Stimulated activated naive CD8-positive, alpha-beta T cell treated with anti-CD3 and anti-CD28 coated beads, Interleukin-15, Interleukin-2, amounts not matched to agents 100 U/mL and 50 U/mL, for 24 hours (primary cell): ENCODE data around the gene REM2.
"Not testable (repeated sequence)": the region's sequence is repeated elsewhere in the genome, so short reads cannot be mapped to it uniquely, and the experiment has no call there.

Source experiments
- ATAC-seq: fragments of 150-1000 bp; cut with Tn5 transposase; one replicate; pipeline ENCODE4 v1.10.0; 2021
- DNase-seq: peaks from one replicate; pipeline ENCODE4 v3.0.0; 2021

REM2 gene

DNA sequence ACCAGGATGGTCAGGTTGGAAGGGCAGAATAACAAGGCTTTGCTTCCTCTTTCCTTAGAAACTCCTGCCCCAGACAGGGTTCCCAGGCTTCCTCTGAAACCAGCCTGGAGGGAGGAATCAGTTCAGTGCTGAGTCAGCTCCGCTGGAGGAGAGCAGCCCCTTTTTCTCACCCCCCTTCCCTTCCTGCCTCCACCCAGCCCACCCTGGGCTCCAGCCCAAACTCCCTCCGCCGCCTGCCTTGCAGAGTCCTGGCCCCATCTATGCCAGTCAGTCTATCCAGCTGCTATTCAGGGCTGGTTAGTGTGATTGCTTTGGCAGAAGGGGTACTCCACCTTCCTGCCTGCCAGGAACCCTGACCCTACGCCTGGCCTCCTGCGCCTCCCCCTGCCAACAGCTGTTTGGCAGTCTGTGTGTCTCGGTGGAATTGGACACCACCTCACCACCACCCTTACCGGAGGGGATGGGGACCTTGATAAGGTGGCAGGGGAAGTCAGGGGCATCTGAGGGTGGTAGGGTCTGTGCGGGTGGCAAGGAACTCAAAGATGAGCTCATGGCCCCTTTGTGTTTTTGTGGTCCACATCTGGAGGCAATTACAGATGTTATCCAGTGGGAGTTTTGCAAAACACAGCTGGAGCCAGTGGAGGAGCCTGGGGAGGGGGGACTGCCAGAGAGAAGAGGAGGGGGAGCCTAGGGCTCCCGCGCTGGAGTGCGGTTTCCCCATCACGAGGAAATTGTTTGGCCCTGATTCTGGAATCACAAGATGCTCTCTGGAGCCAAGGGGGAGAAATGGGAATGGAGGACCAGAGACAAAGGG lies 34.5 kb upstream of the REM2 start:
- DNase-seq (no peak), ATAC-seq (no peak)

DNA sequence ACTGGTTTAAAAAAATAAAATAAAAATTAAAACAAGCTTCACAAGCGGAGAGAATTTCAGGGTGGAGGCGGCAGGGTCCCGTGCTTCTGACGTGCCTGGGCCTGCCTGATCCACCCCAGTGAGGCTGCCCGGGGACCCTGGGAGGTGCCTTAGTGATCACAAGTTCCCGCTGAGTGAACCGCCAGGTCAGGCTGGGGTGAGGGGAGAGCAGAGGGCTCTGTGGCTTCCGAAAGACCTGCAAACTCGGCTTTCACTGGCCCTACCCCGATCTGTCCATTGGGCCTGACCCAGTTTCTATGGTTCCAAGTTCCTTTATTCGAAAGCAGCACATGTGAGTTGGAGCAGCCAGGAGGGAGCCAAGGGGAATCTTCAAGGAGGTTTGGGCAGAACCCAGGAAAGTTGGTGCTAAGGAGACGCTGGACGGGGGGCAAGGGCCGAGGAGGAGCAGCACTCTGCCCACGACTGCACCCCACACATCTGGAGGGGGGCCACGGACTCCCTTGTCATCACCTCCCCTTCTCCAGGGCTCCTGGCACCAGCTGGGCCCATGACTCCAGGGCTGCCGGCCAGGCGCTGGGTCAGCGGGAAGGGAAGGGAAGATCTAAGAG lies 33.7 kb upstream of the REM2 start:
- ATAC-seq (no peak), DNase-seq (no peak)

DNA sequence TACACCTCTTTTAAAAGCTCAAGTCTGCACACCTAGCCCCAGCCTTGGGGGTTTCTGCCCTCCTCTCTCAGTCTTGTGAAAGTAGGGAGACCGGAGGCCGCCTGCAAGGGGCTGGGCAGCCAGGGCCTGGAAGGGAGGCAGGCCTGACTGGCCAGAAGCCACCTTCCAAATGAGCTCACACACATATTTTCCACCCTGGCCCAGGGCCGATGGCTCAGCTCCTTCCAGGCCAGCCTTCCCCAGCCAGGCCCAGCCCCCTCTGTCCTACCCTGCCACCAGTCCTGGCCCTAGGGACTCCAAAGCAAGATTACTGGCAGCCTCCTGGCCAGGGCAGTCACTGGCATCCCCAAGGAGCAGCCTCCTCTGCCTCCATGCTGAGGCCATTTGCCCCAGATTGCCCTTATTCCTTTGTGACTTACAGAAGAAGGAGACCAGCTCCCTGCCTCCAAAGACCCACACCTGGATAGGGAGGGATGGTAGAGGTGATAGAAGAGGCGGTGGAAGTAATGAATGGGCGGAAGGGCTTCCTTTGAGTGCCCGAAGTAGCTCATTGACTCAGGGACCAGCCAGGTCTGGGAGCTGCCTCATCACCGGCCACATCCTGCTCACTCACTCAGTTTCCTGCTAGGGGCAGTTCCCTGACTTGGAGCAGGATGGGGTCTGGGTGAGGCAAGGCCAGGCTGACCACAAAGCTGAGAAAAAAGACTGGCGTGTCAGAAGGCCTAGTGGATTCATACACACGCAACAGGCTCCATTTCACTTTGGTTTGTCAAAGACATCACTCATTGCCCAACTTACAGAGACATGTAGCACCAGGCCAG lies 31.9 kb upstream of the REM2 start:
- DNase-seq (peak; percentile 44), ATAC-seq (peak; percentile 41)

DNA sequence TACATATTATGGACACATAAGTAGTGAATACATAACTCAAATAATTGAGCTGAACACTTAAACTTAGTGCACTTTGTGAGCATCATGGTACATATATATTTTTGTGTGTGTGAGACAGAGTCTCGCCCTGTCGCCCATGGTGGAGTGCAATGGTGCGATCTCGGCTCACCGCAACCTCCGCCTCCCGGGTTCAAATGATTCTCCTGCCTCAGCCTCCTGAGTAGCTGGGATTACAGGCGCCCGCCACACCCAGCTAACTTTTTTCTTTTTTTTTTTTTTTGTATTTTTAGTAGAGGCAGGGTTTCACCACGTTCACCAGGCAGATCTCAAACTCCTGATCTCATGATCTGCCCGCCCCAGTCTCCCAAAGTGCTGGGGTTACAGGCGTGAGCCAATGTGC lies 30.8 kb upstream of the REM2 start:
- DNase-seq, ATAC-seq: not testable (repeated sequence)

DNA sequence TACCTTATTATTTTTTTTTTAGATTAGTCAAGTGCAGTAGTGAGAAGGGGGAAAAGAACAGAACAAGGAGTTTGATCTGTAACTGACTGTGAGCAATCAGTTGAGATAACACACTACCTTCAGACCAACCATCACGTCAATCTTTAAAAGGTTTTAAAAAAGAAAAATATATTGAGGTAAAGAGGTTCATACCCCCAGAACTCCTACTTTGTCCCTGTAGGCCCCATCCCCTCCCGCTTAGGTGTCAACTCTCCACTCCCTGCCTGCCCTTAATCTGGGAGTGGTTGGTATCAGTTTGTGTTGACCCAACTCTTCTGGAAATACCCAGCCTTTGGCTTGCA lies 30.5 kb upstream of the REM2 start:
- DNase-seq: no peak
- ATAC-seq: no peak

DNA sequence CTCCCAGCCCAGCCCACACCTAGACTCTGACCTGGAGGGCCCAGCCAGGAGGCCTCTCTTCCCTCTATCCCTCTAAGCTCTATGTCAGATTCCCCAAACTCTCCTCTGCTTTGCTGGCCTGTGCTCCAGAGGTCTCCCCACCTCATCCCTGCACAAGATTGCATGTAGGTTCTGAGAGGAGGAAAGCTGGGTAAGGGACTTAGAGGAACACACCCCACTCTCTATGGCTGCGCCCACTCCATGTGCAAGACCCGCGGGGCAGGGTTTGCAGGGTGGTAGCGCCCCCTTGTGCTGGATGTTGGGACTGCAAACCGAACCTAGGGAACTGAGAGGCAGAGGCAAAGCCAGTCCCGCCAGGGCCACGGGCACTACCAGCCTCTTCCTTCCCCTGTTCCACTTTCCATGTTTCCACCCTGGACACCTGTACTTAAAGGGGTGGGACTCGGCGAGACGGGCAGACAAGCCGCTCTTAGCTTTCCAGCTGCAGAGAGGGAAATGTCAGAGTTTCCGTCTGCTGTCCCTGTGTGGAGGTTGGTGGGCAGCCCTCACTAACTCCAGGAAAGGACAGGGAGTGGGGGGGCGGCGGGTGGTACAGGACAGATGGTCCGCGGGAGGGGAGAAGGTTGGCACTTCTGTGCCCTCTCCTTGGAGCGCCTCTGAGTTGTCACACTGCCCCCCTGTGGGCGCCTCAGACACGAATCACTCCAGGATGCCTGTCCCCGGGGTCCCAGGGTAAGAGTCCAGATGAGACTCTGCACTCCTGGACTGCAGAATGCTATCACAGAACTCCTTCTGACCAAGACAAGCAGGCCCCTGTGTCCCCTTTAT lies 29.9 kb upstream of the REM2 start:
- ATAC-seq (peak; percentile 89), DNase-seq (peak; percentile 97)

DNA sequence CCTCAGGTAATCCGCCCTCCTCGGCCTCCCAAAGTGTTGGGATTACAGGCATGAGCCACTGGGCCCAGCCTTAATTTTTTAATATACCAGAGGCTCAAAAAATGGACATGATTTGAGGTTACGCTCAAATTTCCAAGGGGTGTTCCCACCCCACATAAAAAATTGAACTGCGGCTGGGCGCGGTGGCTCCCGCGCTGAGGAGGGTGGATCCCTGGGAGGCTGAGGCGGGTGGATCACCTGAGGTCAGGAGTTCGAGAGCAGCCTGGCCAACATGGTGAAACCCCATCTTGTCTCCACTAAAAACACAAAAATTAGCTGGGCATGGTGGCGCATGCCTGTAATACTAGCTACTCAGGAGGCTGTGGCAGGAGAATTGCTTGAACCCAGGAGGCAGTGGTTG lies 28.7 kb upstream of the REM2 start:
- ATAC-seq, DNase-seq: not testable (repeated sequence)

DNA sequence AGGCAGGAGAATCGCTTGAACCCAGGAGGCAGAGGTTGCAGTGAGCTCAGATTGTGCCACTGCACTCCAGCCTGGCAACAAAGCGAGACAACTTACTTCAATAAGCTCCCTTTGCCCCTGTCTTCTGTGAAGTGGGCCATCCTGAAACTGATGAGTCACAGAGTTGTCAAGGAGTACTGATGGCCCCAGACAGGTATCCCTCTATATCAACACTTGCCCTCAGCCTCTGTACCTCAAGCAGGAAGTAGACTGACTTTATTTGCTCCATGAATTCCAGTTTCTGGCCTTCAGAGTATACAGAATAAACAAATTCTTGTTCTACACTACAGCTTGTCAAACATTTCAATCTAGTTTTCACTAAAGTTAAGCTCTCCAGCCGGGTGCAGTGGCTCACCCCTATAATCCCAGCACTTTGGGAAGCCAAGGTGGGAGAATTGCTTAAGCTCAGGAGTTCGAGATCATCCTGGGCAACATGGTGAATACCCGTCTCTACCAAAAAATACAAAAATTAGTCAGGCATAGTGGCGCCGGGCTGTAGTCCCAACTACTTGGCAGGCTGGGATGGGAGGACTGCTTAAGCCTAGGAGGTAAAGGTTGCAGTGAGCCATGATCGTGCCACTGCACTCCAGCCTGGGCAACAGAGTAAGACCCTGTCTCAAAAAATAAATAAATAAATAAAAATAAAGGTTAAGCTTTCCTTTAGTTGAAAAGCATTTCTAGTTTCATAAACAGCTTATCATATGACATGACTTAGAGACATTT lies 27.9 kb upstream of the REM2 start:
- no peak for DNase-seq

GRCh38 chr14:22856428-22856827 lies 26.6 kb upstream of the REM2 start:
- no peak for ATAC-seq
- no peak for DNase-seq

More for the DNA sequence above, 27.9 kb upstream of the REM2 start:
- no peak for ATAC-seq

GRCh38 chr14:22860377-22860776 lies 22.6 kb upstream of the REM2 start:
- not testable (repeated sequence) for DNase-seq

DNA sequence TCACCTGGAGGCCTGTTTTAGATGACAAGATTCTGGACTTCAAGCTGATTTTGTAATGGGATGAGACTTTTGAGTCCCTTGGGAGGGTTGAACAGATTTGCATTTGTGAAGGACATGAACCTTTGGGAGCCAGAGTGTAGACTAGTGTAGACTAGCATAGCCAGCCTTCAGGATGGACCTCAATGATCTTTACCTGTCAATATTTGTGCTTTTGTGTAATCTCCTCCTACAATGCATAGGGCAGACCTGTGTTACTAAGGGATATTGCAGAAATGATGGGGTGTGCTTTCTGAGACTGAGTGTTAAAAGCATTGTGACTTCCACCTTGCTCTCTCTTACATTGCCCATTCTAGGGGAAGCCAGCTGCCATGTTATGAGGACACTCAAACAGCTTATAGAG lies 21.4 kb upstream of the REM2 start:
- DNase-seq (no peak), ATAC-seq (no peak)

More at GRCh38 chr14:22860377-22860776, 22.6 kb upstream of the REM2 start:
- ATAC-seq: not testable (repeated sequence)

DNA sequence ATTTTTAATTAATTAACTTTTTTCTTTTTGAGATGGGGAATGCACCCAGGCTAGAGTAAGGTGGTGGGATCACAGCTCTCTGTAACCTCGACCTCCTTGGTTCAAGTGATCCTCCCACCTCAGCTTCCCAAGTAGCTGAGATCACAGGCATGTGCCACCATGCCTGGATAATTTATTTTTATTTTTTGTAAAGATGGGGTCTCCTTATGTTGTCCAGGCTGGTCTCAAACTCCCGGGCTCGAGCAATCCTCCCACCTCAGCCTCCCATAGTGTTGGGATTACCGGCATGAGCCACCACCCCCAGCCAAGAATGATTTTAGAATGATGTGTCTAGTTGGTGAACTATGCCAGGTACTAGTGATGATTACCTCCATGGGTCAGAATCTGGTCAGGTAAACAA lies 18.0 kb upstream of the REM2 start:
- DNase-seq (no peak), ATAC-seq (no peak)

DNA sequence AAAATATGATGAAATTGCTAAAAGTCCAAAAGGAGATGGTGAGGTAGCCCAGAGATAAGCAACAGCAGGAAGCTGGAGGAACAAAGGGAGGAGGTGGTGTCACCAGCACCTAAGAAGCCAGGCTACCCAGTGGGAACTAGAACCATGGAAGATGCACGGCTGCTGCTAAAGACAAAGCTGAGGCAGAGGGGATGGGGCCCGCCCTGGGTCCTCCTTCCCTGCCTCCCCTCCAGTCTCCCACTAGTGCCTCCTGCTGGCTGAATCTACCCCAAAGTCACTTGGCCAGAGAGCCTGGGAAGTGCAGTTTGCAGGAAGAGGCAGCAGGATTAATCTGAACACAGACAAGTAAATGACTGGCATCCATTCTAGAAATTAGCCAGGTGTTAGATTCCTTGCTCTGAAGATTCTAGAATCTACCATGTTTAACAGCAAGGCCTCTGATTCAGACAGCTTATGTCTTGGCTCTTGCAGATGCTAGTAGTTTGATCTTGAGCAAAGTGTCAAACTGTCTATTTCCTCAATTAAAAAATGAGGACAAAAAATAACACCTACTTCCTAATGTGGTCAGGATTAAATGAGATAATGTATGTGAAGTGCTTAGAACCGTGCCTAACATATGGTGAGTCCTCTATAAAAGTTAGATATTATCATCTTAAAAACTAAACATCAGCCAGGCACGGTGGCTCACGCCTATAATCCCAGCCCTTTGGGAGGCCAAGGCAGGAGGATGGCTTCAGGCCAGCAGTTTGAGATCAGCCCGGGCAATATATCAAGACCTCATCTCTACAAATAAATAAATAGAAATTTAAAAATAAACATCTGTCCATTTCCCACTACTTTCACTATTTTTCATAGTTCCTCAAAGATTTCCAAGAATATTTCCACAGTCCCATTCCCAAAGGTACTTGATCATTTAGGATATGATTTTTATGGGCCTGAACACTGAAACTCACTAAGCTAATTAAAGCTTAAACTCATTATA lies 17.3 kb upstream of the REM2 start:
- no peak for ATAC-seq
- peak; percentile 45 for DNase-seq

DNA sequence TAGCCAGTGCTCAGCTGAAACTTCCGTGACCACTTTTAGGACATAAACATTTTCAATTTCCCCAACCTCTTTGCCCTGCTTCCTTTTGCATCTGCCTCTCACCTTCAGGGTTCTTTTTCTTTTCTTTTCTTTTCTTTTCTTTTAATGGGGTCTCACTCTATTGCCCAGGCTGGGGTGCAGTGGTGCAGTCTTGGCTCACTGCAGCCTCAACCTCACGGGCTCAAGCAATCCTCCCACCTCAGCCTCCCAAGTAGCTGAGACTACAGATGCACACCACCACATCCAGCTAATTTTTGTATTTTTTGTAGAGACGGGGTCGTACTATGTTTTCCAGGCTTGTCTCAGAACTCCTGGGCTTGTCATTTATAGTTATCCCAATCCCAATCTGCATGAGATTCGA lies 16.1 kb upstream of the REM2 start:
- ATAC-seq (no peak), DNase-seq (no peak)

- DNase-seq (no peak), ATAC-seq (peak; percentile 53)
Observed at GRCh38 chr14:22870811-22871223, 12.2 kb upstream of the REM2 start.

DNA sequence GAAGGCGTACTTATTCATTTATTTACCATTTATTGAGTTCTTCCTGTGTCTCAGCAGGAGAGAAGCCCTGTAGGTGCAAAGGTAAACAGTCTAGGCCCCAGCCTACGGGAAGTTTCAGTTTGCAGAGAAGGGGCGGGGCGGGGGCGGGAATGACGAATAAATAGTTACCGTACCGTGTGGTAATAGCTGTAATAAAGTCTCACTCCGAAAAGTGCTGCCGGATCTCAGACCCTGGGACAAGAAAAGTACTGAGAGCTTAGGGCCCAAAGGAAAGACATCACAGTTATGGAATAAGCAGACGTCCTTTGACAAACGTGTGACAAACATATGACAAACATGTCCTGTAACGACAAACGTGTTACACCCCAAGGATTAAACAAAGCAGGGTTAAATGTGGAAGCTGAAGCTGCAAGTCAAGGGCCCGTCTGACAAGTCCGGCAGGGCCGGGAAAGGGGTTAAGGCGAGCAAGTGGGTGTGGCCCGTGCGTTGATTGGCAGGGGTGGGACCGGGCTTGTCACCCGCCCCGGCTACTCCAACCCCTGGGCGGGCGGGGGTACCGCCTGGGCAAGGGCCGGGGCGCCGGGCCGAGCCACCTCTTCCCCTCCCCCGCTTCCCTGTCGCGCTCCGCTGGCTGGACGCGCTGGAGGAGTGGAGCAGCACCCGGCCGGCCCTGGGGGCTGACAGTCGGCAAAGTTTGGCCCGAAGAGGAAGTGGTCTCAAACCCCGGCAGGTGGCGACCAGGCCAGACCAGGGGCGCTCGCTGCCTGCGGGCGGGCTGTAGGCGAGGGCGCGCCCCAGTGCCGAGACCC lies 11.6 kb upstream of the REM2 start, which contains the start of gene LRP10:
LRP10 (plus strand) TSS at position 517 of the 809 bp plus-strand sequence. CDS start 564 bp downstream, outside the sequence.
- peak; percentile 86 for ATAC-seq
- DNase-seq: peak; percentile 81

DNA sequence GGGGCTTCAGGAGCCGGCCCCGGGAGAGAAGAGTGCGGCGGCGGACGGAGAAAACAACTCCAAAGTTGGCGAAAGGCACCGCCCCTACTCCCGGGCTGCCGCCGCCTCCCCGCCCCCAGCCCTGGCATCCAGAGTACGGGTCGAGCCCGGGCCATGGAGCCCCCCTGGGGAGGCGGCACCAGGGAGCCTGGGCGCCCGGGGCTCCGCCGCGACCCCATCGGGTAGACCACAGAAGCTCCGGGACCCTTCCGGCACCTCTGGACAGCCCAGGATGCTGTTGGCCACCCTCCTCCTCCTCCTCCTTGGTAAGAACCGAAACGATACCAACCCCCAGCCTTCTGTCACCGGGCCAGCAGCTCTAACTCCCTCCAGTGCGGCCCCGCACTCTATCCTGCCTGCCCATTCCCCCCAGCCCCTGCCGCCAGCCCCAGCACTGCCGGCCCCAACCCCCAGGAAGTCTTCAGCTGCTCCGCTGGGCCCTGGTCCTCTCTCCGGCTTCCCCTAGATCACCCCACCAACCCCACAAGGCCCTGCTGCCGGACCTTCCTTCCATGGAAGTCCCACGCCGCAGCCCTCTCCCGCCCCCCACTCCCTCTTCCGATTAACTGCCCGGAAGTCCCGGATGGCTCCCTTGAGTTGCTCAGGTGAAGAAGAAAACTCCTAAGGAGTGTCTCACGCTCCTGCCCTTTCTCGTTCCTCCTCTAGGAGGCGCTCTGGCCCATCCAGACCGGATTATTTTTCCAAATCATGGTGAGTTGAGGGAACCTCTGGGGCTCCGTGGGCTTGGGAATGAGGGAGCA lies 10.8 kb upstream of the REM2 start:
- DNase-seq: peak; percentile 81
- ATAC-seq: peak; percentile 31
